ENCODE measurements around the gene RTP1.
"Not testable (repeated sequence)": the region's sequence is repeated elsewhere in the genome, so short reads cannot be mapped to it uniquely, and the experiment has no call there.

RTP1 gene

GRCh38 chr3:187236962-187237361 lies 39.7 kb downstream of the RTP1 start:
- TF ChIP-seq CTCF (IDR thresholded peaks at IDR 0.05; ENCODE audit: insufficient read depth, low read depth, low read length, missing control alignments), result no peak
- H3K4me3 ChIP-seq (ENCODE audit: low read depth, low read length), result no peak overlapping the region
- no peak for DNase-seq (ENCODE audit: low read depth)

- no peak for DNase-seq (ENCODE audit: low read depth)
- H3K4me3 ChIP-seq (ENCODE audit: low read depth, low read length), result no peak overlapping the region
- TF ChIP-seq CTCF (IDR thresholded peaks at IDR 0.05; ENCODE audit: insufficient read depth, low read depth, low read length, missing control alignments), result no peak
Observed at GRCh38 chr3:187237741-187238140, 40.5 kb downstream of the RTP1 start.

GRCh38 chr3:187238239-187238638 lies 41.0 kb downstream of the RTP1 start:
- TF ChIP-seq CTCF (IDR thresholded peaks at IDR 0.05; ENCODE audit: insufficient read depth, low read depth, low read length, missing control alignments), result no peak
- no peak overlapping the region for H3K4me3 ChIP-seq (ENCODE audit: low read depth, low read length)
- DNase-seq (ENCODE audit: low read depth), result no peak

- H3K4me3 ChIP-seq (ENCODE audit: low read depth, low read length); DNase-seq (ENCODE audit: low read depth): not testable (repeated sequence)
Observed at GRCh38 chr3:187238835-187239234, 41.5 kb downstream of the RTP1 start.

- DNase-seq (ENCODE audit: low read depth), result no peak
- H3K4me3 ChIP-seq (ENCODE audit: low read depth, low read length), result no peak overlapping the region
- TF ChIP-seq CTCF (IDR thresholded peaks at IDR 0.05; ENCODE audit: insufficient read depth, low read depth, low read length, missing control alignments), result no peak
Observed at GRCh38 chr3:187242435-187242834, 45.1 kb downstream of the RTP1 start.

GRCh38 chr3:187242900-187243299 lies 45.6 kb downstream of the RTP1 start:
- DNase-seq (ENCODE audit: low read depth), result peak; percentile 24
- no peak overlapping the region for H3K4me3 ChIP-seq (ENCODE audit: low read depth, low read length)
- no peak for TF ChIP-seq CTCF (IDR thresholded peaks at IDR 0.05; ENCODE audit: insufficient read depth, low read depth, low read length, missing control alignments)

- no peak for TF ChIP-seq CTCF (IDR thresholded peaks at IDR 0.05; ENCODE audit: insufficient read depth, low read depth, low read length, missing control alignments)
- DNase-seq (ENCODE audit: low read depth), result no peak
- H3K4me3 ChIP-seq (ENCODE audit: low read depth, low read length), result no peak overlapping the region
Observed at GRCh38 chr3:187243933-187244524, 46.7 kb downstream of the RTP1 start.

Measured in GM12865 (cell line).